HG03469 (cell line): ENCODE measurements around the gene RGS14.

ENCODE experiments used
- ATAC-seq: cut with Tn5 transposase; IDR thresholded peaks from one replicate; pipeline ENCODE4 v1.9.1; 2021; ENCODE audit warnings: mild to moderate bottlenecking, moderate library complexity, moderate number of reproducible peaks; ENCODE audit not compliant: unreplicated experiment

Gene RGS14, protein sequence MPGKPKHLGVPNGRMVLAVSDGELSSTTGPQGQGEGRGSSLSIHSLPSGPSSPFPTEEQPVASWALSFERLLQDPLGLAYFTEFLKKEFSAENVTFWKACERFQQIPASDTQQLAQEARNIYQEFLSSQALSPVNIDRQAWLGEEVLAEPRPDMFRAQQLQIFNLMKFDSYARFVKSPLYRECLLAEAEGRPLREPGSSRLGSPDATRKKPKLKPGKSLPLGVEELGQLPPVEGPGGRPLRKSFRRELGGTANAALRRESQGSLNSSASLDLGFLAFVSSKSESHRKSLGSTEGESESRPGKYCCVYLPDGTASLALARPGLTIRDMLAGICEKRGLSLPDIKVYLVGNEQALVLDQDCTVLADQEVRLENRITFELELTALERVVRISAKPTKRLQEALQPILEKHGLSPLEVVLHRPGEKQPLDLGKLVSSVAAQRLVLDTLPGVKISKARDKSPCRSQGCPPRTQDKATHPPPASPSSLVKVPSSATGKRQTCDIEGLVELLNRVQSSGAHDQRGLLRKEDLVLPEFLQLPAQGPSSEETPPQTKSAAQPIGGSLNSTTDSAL

GRCh38 chr5:177357459-177358351 lies at the start of gene RGS14:
Gene RGS14 (plus strand): TSS chr5:177357924. CDS start chr5:177358025, 101 bp downstream.
- peak; percentile 78 for ATAC-seq

DNA sequence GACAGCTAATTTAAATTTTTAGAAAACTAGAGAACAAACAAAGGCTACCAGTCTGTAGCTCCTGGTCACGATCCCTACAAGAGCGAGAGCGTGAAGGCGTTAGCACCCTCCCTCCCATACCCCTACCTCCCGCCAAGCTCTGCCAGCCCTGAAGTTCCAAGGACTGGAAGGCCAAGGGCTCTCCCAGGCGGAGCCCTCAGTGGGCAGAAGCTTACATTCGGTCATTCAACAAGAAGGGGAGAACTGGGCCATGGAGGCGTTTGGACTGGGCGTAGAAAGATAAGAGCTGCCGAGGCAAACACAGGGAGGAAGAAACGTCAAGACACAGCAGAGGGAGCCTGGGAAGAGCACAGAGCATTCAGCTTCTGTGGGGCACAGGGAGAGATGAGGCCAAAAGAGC lies 49.0 kb upstream of the RGS14 start:
- no peak for ATAC-seq

DNA sequence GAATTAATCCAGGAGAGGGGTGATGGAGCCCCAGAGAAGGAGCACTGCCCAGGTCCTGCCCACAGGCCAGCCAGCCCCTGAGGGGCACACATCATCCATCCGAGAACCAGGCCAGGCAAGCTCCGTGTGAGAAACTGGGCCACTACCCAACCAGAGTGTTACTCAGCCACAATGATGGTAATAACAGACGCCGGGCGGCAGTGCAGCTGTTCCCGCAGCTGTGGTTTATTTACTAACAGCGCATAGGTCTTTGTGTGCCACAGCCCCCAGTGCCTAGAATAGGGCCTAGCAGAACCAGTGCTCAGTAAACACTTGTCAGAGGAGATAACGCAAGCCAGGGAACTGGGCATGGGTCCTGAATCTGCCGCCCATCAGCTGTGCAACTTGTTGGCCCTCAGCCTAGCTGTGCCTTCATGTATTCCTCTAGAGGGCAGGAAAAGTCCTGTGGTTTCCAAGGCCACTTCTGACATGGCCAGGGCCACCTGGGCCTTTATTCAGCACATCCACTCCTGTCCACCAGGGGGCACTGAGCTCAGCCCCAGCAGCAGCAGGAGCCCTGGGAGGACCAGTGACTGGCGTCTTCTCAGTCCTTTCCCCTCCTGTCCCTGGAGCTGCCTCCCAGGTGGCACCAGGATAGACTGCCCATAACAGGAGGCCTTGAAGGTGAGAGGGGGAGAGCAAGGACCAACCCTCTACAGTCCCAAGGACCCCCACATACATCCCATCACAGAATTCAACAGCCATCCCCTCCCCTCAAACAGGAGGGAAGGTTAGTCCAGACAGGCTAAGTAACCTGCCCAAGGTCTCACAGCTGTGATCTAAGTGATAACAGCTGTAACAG lies 48.2 kb upstream of the RGS14 start:
- no peak for ATAC-seq

- ATAC-seq, result no peak
These were observed 47.4 kb upstream of the RGS14 start for GRCh38 chr5:177310332-177310731.

GRCh38 chr5:177310757-177311391 lies 46.9 kb upstream of the RGS14 start:
- ATAC-seq, result no peak

DNA sequence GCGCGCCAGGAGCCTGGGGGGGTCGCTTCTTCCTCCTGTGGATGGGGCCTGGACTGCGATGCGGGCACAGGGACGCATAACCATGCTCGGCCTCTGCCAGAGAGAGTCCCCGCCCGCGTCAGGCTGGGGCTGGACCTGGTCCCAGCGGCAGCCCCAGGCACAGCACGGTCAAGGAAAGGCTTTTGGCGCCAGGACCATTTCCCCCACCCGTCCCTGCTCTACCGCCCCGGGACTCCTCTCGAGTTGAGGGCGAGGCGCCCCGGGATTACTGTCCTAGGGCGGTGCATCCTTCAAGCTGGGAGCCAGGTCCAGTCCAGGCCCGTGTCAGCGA lies 46.4 kb upstream of the RGS14 start:
- ATAC-seq, result peak; percentile 1

GRCh38 chr5:177311723-177312648 lies 45.7 kb upstream of the RGS14 start, which contains the start of gene MXD3:
Gene MXD3 (minus strand): TSS chr5:177311898. CDS start chr5:177311830, 68 bp downstream.
- ATAC-seq, result peak; percentile 42

DNA sequence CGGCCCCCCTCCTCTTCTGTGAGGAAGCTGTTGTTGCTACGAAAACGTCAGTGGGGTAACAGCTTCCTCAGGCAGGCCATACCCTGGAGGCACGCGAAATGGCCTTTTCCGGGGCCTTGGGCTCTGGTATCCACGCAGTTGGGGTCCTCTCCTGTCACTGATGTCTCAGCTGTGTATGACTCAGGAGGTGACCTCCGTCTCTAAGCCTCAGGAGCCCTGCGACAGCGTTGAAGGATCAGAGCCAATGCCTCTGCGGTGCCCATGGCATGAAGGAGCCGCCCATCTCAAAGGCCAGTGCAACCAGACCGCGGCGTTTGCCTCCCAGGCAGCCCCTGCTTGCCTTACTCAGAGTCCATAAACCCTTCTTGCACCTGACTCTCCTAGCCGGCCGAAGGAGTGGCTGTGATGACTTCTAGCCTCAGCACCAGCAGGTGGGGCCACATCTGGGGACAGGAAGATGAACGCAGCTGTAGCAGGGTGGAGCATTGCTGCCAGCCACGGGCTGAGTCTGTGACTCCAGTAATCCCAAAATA lies 45.0 kb upstream of the RGS14 start:
- ATAC-seq, result peak; percentile 0

DNA sequence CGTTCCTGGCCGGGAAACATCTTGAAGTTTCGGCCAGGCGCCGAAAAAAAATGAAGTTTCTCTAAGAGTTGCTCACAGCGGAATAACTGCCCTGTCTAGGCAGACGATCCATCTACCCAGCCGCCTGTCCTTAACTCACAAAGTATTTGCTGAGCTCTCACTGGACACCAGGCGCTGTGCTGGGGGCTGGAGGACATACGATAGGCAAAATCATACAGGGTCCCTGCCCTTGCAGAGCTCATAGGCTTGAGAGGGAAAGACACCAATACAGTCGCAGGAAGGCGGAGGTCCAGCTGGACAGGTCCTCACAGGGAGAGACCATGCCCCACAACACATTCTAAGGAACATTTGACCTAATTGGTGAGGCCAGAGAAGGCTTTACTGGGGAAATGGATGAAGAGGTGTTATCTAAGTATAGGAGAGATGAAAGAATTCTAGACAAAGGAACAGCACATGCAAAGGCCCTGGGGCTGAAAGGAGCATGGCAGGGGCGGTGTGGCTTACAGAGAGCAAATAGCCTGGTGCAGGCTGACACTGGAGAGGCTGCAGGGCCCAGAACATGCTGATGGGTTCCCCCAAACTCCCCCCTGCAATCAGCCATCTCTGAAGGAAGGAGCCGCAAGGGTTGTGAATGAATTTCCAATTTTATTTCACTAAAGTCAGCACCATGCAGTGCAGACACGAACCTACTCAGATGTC lies 44.0 kb upstream of the RGS14 start:
- no peak for ATAC-seq

- no peak for ATAC-seq
These were observed 43.1 kb upstream of the RGS14 start for GRCh38 chr5:177314376-177315342.

GRCh38 chr5:177315411-177315810 lies 42.3 kb upstream of the RGS14 start:
- ATAC-seq, result no peak

- no peak for ATAC-seq
These were observed 41.7 kb upstream of the RGS14 start for GRCh38 chr5:177316005-177316404.

- no peak for ATAC-seq
These were observed 39.8 kb upstream of the RGS14 start for GRCh38 chr5:177317959-177318377.

DNA sequence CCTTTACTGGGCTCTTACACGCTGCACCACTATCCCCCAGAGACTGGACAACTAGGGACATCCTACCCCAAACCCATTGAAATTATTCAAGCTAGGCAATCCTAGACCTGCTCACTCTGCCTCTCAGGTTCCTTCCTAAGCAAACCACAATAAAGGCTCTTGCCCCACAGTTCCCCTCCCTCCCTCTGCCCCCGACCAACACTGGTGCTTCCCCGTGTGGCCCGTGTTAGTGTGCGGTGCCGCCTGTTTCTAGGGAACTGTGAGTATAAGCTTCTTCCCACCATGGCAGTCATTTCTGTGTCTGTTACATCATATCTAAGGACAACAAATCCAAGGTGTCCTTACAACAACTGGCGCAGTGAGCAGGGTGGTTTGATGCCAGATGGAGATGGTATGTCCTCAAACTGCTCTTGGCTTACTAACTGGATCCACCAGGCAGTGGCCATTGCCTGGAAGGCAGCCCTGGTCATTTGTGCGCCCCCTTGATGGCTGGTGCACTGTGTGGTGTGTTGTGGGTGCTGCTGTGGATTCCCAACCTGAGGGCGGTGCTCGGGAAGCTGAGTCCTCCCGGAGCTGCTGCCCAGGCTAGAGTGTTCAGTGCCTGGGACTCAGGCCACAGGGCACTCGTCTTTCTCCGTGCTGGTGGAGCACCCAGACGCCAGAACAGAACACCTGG lies 37.7 kb upstream of the RGS14 start:
- ATAC-seq, result no peak

DNA sequence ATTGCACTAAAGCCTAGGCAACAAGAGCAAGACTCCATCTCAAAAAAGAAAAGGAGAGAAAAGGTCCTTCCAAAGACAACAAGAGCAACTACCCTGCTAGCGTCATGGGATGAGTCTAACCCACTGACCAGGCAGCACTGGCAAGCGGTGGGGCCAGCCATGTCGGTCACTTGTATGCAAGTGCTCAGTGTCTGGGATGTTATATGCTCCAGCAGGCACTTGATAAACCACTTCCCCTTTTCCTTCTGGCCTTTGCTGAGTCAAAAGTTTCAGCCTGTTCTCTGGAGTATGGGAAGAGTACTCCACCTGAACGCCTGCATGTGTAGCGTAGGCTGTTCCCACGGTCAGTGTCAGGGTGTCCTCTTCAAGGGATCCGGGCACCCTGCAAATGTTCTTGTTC lies 36.8 kb upstream of the RGS14 start:
- no peak for ATAC-seq

DNA sequence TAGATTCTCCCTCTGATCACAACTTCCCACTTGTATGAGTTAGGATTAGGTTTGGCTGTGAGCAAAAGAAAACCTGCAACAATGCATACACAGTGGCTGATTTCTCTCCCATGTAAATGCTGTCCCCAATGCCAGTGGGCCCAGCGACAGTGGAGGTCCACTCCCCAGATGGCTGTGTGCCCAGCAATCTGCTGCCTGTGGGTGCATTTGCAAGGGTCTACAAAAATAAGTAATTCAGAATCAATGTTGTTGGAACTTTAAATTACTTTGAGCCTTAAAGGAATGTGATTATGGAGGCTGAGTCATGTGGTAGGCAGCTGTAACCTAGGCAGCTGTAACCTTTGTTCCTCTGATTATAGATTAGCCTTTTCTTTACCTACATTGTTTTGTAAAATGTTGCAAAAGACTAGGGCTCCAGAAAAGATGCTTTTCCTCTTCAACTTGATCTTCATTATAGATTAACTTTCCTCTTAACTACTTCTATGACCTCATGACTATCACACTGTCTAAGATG lies 31.8 kb upstream of the RGS14 start:
- ATAC-seq, result no peak
